Mammary epithelial cell (primary cell): ENCODE data around the gene SDCCAG8.
"Not testable (repeated sequence)": the region's sequence is repeated elsewhere in the genome, so short reads cannot be mapped to it uniquely, and the experiment has no call there.

Experiments used
- EZH2 ChIP-seq: IDR thresholded peaks from 2 replicates; pipeline ENCODE4 v1.6.1; 2012; ENCODE audit warnings: low read length, inconsistent platforms, borderline replicate concordance
- TF ChIP-seq, protein P1 (sequence below), 2 donors: IDR thresholded peaks in 1 of 2; conservative IDR thresholded peaks in 1 of 2; 2 replicates each; pipeline ENCODE4 v1.5.1; 2011 to 2012; ENCODE audit warnings: inconsistent platforms in 2 of 2, low read length in 2 of 2, mild to moderate bottlenecking in 2 of 2, control low read depth in 1 of 2, low read depth in 1 of 2; ENCODE audit not compliant: insufficient read depth in 1 of 2; ENCODE audit errors: extremely low read depth in 1 of 2

DNA sequence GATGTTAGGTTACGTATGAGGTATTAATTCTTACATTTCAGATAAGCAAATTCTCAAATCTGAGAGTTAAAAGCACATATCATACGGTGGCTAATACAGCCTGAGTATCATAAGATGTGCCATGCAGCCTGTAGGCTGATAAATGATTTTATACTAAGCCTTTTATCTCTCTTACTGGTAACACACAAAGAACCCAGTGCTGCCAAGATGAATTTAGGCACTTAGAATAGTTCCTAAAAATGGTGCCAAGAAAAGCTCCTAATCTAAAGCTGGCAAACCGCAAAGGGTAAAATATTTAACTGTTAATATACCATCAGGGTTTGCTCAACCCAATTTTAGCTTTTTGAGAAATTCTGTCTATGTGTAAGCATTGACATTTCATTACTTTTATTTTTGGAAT, 43.9 kb upstream of the SDCCAG8 start:
- TF ChIP-seq, protein P1, sequence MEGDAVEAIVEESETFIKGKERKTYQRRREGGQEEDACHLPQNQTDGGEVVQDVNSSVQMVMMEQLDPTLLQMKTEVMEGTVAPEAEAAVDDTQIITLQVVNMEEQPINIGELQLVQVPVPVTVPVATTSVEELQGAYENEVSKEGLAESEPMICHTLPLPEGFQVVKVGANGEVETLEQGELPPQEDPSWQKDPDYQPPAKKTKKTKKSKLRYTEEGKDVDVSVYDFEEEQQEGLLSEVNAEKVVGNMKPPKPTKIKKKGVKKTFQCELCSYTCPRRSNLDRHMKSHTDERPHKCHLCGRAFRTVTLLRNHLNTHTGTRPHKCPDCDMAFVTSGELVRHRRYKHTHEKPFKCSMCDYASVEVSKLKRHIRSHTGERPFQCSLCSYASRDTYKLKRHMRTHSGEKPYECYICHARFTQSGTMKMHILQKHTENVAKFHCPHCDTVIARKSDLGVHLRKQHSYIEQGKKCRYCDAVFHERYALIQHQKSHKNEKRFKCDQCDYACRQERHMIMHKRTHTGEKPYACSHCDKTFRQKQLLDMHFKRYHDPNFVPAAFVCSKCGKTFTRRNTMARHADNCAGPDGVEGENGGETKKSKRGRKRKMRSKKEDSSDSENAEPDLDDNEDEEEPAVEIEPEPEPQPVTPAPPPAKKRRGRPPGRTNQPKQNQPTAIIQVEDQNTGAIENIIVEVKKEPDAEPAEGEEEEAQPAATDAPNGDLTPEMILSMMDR (conservative IDR thresholded peaks at IDR 0.05 in 1 of 2, IDR thresholded peaks at IDR 0.05 in 1 of 2; ENCODE audit: extremely low read depth in 1 of 2, insufficient read depth in 1 of 2, low read depth in 1 of 2, low read length in 2 of 2): not testable (repeated sequence)
- not testable (repeated sequence) for TF ChIP-seq EZH2
